H9 (cell line): Measurements from ENCODE around the gene HOXC10. TPM values are rescaled to one million over a fixed set of nuclear protein-coding genes. Genes with fewer than 3 reads are reported as not detected.

Source experiments
- DNase-seq: peaks from one replicate; pipeline ENCODE4 v3.0.0-alpha.2; 2017
- H2AFZ ChIP-seq: one replicate; pipeline ENCODE4 v1.6.1; 2013; ENCODE audit warnings: mild to moderate bottlenecking, low read length, control low read depth, moderate library complexity
- H2AK5ac ChIP-seq: 2 replicates; pipeline ENCODE4 v1.6.1; 2013; ENCODE audit warnings: low read length, control low read depth, mixed read lengths; ENCODE audit not compliant: insufficient read length
- H2BK120ac ChIP-seq: one replicate; pipeline ENCODE4 v1.6.1; 2013; ENCODE audit warnings: low read depth, mild to moderate bottlenecking, low read length, control low read depth, inconsistent platforms; ENCODE audit not compliant: poor library complexity, severe bottlenecking
- H2BK12ac ChIP-seq: 2 replicates; pipeline ENCODE4 v1.6.1; 2013; ENCODE audit warnings: low read length, control low read depth, mixed read lengths, low read depth; ENCODE audit not compliant: insufficient read length
- H2BK15ac ChIP-seq: 2 replicates; pipeline ENCODE4 v1.6.1; 2013; ENCODE audit warnings: low read depth, low read length, control low read depth
- H2BK20ac ChIP-seq: one replicate; pipeline ENCODE4 v1.6.1; 2013; ENCODE audit warnings: low read depth, mild to moderate bottlenecking, low read length, control low read depth, inconsistent platforms; ENCODE audit not compliant: poor library complexity, severe bottlenecking
- H2BK5ac ChIP-seq: 2 replicates; pipeline ENCODE4 v1.6.1; 2013; ENCODE audit warnings: low read length, control low read depth, mixed read lengths; ENCODE audit not compliant: insufficient read length
- H3K14ac ChIP-seq: 2 replicates; pipeline ENCODE4 v1.6.1; 2013; ENCODE audit warnings: low read length, control low read depth; ENCODE audit not compliant: insufficient read depth
- H3K18ac ChIP-seq: 2 replicates; pipeline ENCODE4 v1.6.1; 2013; ENCODE audit warnings: low read depth, mild to moderate bottlenecking, mixed read lengths, low read length, control low read depth; ENCODE audit not compliant: insufficient read length
- H3K23ac ChIP-seq: 2 replicates; pipeline ENCODE4 v1.6.1; 2013; ENCODE audit warnings: low read length, control low read depth, mixed read lengths, low read depth; ENCODE audit not compliant: insufficient read length
- H3K23me2 ChIP-seq: 2 replicates; pipeline ENCODE4 v1.6.1; 2013; ENCODE audit warnings: low read depth, mild to moderate bottlenecking, mixed read lengths, low read length, control low read depth; ENCODE audit not compliant: insufficient read length, poor library complexity, severe bottlenecking
- H3K27ac ChIP-seq: 2 replicates; pipeline ENCODE4 v1.5.1; 2013; ENCODE audit warnings: low read length, control low read depth, mixed read lengths, low read depth; ENCODE audit not compliant: insufficient read length
- H3K27me3 ChIP-seq: 2 replicates; pipeline ENCODE4 v1.6.1; 2013; ENCODE audit warnings: low read length, control low read depth, inconsistent platforms; ENCODE audit not compliant: insufficient read depth
- H3K4ac ChIP-seq: 2 replicates; pipeline ENCODE4 v1.6.1; 2013; ENCODE audit warnings: low read depth, mild to moderate bottlenecking, control low read depth, inconsistent platforms, low read length, moderate library complexity
- H3K4me1 ChIP-seq: 2 replicates; pipeline ENCODE4 v1.6.1; 2013; ENCODE audit warnings: low read length, control low read depth, inconsistent platforms; ENCODE audit not compliant: insufficient read depth
- H3K4me2 ChIP-seq: 2 replicates; pipeline ENCODE4 v1.6.1; 2013; ENCODE audit warnings: low read length, control low read depth, mixed read lengths; ENCODE audit not compliant: insufficient read length, insufficient read depth
- H3K56ac ChIP-seq: 2 replicates; pipeline ENCODE4 v1.6.1; 2013; ENCODE audit warnings: low read depth, mild to moderate bottlenecking, mixed read lengths, low read length, control low read depth; ENCODE audit not compliant: insufficient read length
- H3K79me1 ChIP-seq: 2 replicates; pipeline ENCODE4 v1.6.1; 2013; ENCODE audit warnings: low read depth, mild to moderate bottlenecking, moderate library complexity, low read length, control low read depth, inconsistent platforms; ENCODE audit not compliant: insufficient read depth, poor library complexity, severe bottlenecking
- H3K79me2 ChIP-seq: 2 replicates; pipeline ENCODE4 v1.6.1; 2013; ENCODE audit warnings: low read length, control low read depth, inconsistent platforms; ENCODE audit not compliant: insufficient read depth
- H3K9ac ChIP-seq: 2 replicates; pipeline ENCODE4 v1.6.1; 2013; ENCODE audit warnings: low read length, control low read depth, mixed read lengths; ENCODE audit not compliant: insufficient read length; ENCODE audit errors: extremely low read depth
- H3K9me3 ChIP-seq: one replicate; pipeline ENCODE4 v1.6.1; 2013; ENCODE audit warnings: low read depth, low read length, inconsistent platforms; ENCODE audit not compliant: control insufficient read depth
- H3T11ph ChIP-seq: one replicate; pipeline ENCODE4 v1.6.1; 2013; ENCODE audit warnings: mild to moderate bottlenecking, low read length, control low read depth, inconsistent platforms
- H4K20me1 ChIP-seq: one replicate; pipeline ENCODE4 v1.6.1; 2013; ENCODE audit not compliant: control insufficient read depth, insufficient read length, insufficient read depth
- H4K5ac ChIP-seq: 2 replicates; pipeline ENCODE4 v1.6.1; 2013; ENCODE audit warnings: low read depth, mild to moderate bottlenecking, mixed read lengths, low read length, control low read depth; ENCODE audit not compliant: insufficient read length
- H4K8ac ChIP-seq: replicated peaks from 2 replicates; pipeline ENCODE4 v1.6.1; 2013; ENCODE audit warnings: low read length, control low read depth, mixed read lengths, low read depth; ENCODE audit not compliant: insufficient read length
- H4K91ac ChIP-seq: 2 replicates; pipeline ENCODE4 v1.6.1; 2013; ENCODE audit warnings: low read depth, mild to moderate bottlenecking, moderate library complexity, mixed read lengths, low read length, control low read depth; ENCODE audit not compliant: insufficient read length
- H3K27ac Mint-ChIP-seq, 3 experiments: 2 replicates in 2 of 3; 3 replicates in 1 of 3; pipeline ENCODE4 v1.8.0; 2020 to 2021; ENCODE audit warnings: mixed read lengths in 3 of 3, mild to moderate bottlenecking in 1 of 3, moderate library complexity in 1 of 3
- H3K27me3 Mint-ChIP-seq: 2 replicates; pipeline ENCODE4 v1.8.0; 2021; ENCODE audit warnings: low read depth, mild to moderate bottlenecking, moderate library complexity, mixed read lengths
- H3K36me3 Mint-ChIP-seq, 3 experiments: 2 replicates in 2 of 3; 3 replicates in 1 of 3; pipeline ENCODE4 v1.8.0; 2020 to 2021; ENCODE audit warnings: low read depth in 3 of 3, mixed read lengths in 3 of 3; ENCODE audit not compliant: insufficient read depth in 1 of 3
- H3K4me1 Mint-ChIP-seq, 2 experiments: 2 replicates each; pipeline ENCODE4 v1.8.0; 2020; ENCODE audit warnings: mixed read lengths in 2 of 2
- H3K4me3 Mint-ChIP-seq, 2 experiments: 2 replicates in 1 of 2; 3 replicates in 1 of 2; pipeline ENCODE4 v1.8.0; 2020 to 2021; ENCODE audit warnings: mild to moderate bottlenecking in 2 of 2, mixed read lengths in 2 of 2, moderate library complexity in 1 of 2
- H3K9me3 Mint-ChIP-seq, 2 experiments: 2 replicates in 1 of 2; 3 replicates in 1 of 2; pipeline ENCODE4 v1.8.0; 2020; ENCODE audit warnings: mild to moderate bottlenecking in 2 of 2, mixed read lengths in 2 of 2, moderate library complexity in 1 of 2
- WGBS: extraction: QIAGEN DNeasy Blood & Tissue Kit; methylation state at CpG from one replicate; pipeline ENCODE4 v1.1.7; 2013; ENCODE audit warnings: missing lambda C conversion rate, low lambda C conversion rate, mixed read lengths; ENCODE audit not compliant: insufficient read length; ENCODE audit errors: extremely low coverage; 5-methylcytosine and 5-hydroxymethylcytosine counted together
- total RNA-seq: library from RNA; stranded (reverse); gene quantifications from 2 replicates; pipeline ENCODE4 v1.2.1, GENCODE V29; 2021
- TF ChIP-seq, protein P1 (sequence below): fragments of 200-600 bp; sonication (generic); conservative IDR thresholded peaks from 3 replicates; pipeline ENCODE4 v1.8.0; 2021; ENCODE audit warnings: antibody characterized with exemption, mild to moderate bottlenecking

HOXC10 gene
- total RNA-seq, 1 experiment from 2014 or later = not detected

DNA sequence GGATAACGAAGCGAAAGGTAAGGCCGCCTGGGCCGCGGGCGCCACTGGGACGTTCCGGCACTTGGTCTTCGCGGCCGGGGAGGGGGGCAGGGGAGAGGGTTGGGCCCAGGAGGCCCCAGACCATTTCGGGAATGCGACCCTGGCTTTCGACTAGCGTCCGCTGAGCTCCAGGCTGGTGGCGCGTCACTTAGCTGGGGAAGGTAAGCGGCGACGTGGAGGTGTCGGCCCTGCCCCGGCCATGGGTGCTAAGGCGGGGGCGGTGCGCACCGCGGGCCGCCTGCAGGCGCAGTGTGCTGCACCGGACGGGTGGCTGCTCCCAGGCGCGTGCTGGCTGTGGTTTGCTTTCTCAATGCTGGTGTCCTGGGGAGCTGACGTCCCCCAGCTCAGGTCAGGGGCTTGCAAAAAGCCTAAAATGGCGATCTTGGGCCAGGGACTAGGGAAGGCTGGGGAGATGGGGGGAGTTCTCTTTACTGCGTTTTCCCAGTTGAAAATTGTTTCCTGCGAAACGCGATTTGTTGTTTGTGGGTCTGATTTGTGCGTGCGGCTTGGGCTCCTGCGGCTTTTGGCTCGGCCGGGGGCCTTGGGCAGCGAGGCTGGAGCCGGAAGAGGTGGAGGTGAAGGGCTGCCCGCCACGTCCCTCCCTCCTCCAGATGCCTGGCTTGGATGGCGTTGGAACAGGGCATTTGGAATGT, 1.2 kb downstream of the HOXC10 start:
- no peaks in the 10 kb centered on the region for H3K79me1 ChIP-seq
- H2BK20ac ChIP-seq = no peak overlapping the region
- H3K4me1 Mint-ChIP-seq = peaks cover 3 to 11% of the 10 kb centered on the region in 2 experiments; a peak in 2 of 4 replicates
- no peaks in the 10 kb centered on the region for H3K9me3 ChIP-seq
- no peak overlapping the region for H3K27ac ChIP-seq
- no CpG with 5 or more reads among the region's 50 CpGs for WGBS
- no peak overlapping the region for H2AFZ ChIP-seq
- DNase-seq = peak; percentile 65
- H2BK15ac ChIP-seq = no peak overlapping the region
- H3K14ac ChIP-seq = no peak overlapping the region; the same call in 1 of the 2 replicates
- no peak overlapping the region for H3K4ac ChIP-seq
- H3K23ac ChIP-seq = no peak overlapping the region
- H2BK12ac ChIP-seq = no peak overlapping the region
- TF ChIP-seq, protein P1, sequence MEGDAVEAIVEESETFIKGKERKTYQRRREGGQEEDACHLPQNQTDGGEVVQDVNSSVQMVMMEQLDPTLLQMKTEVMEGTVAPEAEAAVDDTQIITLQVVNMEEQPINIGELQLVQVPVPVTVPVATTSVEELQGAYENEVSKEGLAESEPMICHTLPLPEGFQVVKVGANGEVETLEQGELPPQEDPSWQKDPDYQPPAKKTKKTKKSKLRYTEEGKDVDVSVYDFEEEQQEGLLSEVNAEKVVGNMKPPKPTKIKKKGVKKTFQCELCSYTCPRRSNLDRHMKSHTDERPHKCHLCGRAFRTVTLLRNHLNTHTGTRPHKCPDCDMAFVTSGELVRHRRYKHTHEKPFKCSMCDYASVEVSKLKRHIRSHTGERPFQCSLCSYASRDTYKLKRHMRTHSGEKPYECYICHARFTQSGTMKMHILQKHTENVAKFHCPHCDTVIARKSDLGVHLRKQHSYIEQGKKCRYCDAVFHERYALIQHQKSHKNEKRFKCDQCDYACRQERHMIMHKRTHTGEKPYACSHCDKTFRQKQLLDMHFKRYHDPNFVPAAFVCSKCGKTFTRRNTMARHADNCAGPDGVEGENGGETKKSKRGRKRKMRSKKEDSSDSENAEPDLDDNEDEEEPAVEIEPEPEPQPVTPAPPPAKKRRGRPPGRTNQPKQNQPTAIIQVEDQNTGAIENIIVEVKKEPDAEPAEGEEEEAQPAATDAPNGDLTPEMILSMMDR = no peak
- no peak overlapping the region for H3K18ac ChIP-seq
- no peak overlapping the region for H4K5ac ChIP-seq
- H3K36me3 Mint-ChIP-seq = no peaks in the 10 kb centered on the region; a peak in 2 of 7 replicates
- H2BK5ac ChIP-seq = no peak overlapping the region
- H3K79me2 ChIP-seq = no peaks in the 10 kb centered on the region
- no peak overlapping the region for H2BK120ac ChIP-seq
- no peak overlapping the region for H4K91ac ChIP-seq
- H3K56ac ChIP-seq = no peak overlapping the region
- H3K27me3 Mint-ChIP-seq = peaks cover 100% of the 10 kb centered on the region
- peak overlapping the region in 1 of 2 experiments; percentile 60; a peak in 2 of 5 replicates for H3K4me3 Mint-ChIP-seq
- no peaks in the 10 kb centered on the region for H3K4me1 ChIP-seq
- H3T11ph ChIP-seq = no peak overlapping the region
- H3K4me2 ChIP-seq = peak overlapping the region; percentile 10
- H4K20me1 ChIP-seq = no peaks in the 10 kb centered on the region
- H3K27ac Mint-ChIP-seq = no peak overlapping the region
- no peaks in the 10 kb centered on the region for H3K23me2 ChIP-seq
- no peak overlapping the region for H3K9ac ChIP-seq
- no peak overlapping the region for H4K8ac ChIP-seq
- no peak overlapping the region for H2AK5ac ChIP-seq
- H3K9me3 Mint-ChIP-seq = peaks cover 3 to 11% of the 10 kb centered on the region in 2 experiments; a peak in 4 of 5 replicates
- H3K27me3 ChIP-seq = peaks cover 96% of the 10 kb centered on the region
